DOHH2 (cell line): Measurements from ENCODE around the gene LRRC8E.

Experiments
- H3F3A ChIP-seq: fragments of 200-600 bp; sonication (generic), shearing (Covaris generic); 2 replicates; pipeline ENCODE4 v1.6.0; 2016; ENCODE audit warnings: antibody characterized with exemption, mild to moderate bottlenecking; ENCODE audit not compliant: control insufficient read depth, insufficient read depth
- H3K27ac ChIP-seq: fragments of 200-600 bp; sonication (generic); 2 replicates; pipeline ENCODE4 v1.5.1; 2014; ENCODE audit warnings: low read depth, mild to moderate bottlenecking, low read length, moderate library complexity
- H3K27me3 ChIP-seq: fragments of 200-600 bp; sonication (generic); 2 replicates; pipeline ENCODE4 v1.6.1; 2014; ENCODE audit warnings: mild to moderate bottlenecking, low read length, mixed read lengths; ENCODE audit not compliant: control insufficient read depth
- H3K36me3 ChIP-seq: fragments of 200-600 bp; sonication (generic); 2 replicates; pipeline ENCODE4 v1.6.1; 2014; ENCODE audit warnings: mild to moderate bottlenecking, low read length, moderate library complexity, mixed read lengths; ENCODE audit not compliant: control insufficient read depth
- H3K4me1 ChIP-seq: fragments of 200-600 bp; sonication (generic); 2 replicates; pipeline ENCODE4 v1.6.1; 2014; ENCODE audit warnings: mild to moderate bottlenecking, low read length, mixed read lengths; ENCODE audit not compliant: control insufficient read depth
- H3K4me2 ChIP-seq: fragments of 200-600 bp; sonication (generic); 2 replicates; pipeline ENCODE4 v1.6.0; 2014; ENCODE audit warnings: mild to moderate bottlenecking, low read length, moderate library complexity
- H3K4me3 ChIP-seq: fragments of 200-600 bp; sonication (generic); 2 replicates; pipeline ENCODE4 v1.5.1; 2014; ENCODE audit warnings: mild to moderate bottlenecking, low read length, mixed read lengths
- H3K79me2 ChIP-seq: fragments of 200-600 bp; sonication (generic); 2 replicates; pipeline ENCODE4 v1.6.1; 2014; ENCODE audit warnings: mild to moderate bottlenecking, low read length, mixed read lengths; ENCODE audit not compliant: control insufficient read depth
- H3K9me2 ChIP-seq: fragments of 200-600 bp; sonication (generic); replicated peaks from 2 replicates; pipeline ENCODE4 v1.6.1; 2014; ENCODE audit warnings: mild to moderate bottlenecking, low read length, mixed read lengths; ENCODE audit not compliant: control insufficient read depth
- H3K9me3 ChIP-seq: fragments of 200-600 bp; sonication (generic); 2 replicates; pipeline ENCODE4 v1.6.1; 2014; ENCODE audit warnings: antibody characterized with exemption, low read length, mixed read lengths; ENCODE audit not compliant: control insufficient read depth, insufficient read depth
- H4K20me1 ChIP-seq: fragments of 200-600 bp; sonication (generic); 2 replicates; pipeline ENCODE4 v1.6.0; 2014; ENCODE audit warnings: low read depth, mild to moderate bottlenecking, antibody characterized with exemption, low read length, moderate library complexity; ENCODE audit not compliant: control insufficient read depth, insufficient read depth
- CTCF ChIP-seq: fragments of 200-600 bp; sonication (generic); IDR thresholded peaks from one replicate; pipeline ENCODE4 v1.5.1; 2014; ENCODE audit warnings: antibody characterized with exemption, mild to moderate bottlenecking, low read depth, low read length; ENCODE audit not compliant: poor library complexity, severe bottlenecking
- EZH2phosphoT487 ChIP-seq: fragments of 200-600 bp; sonication (generic); IDR thresholded peaks from 2 replicates; pipeline ENCODE4 v1.6.1; 2017; ENCODE audit warnings: borderline replicate concordance, mild to moderate bottlenecking, antibody characterized with exemption, low read length, moderate library complexity, mixed read lengths

Gene LRRC8E

GRCh38 chr19:7844405-7844804 is 43.9 kb upstream of the LRRC8E start:
- Histone ChIP-seq H3K27me3 (no peaks in the 10 kb centered on the region), H3F3A (no peaks in the 10 kb centered on the region), H3K9me2 (no peaks in the 10 kb centered on the region), H3K9me3 (peaks cover 18% of the 10 kb centered on the region), H4K20me1 (no peaks in the 10 kb centered on the region), H3K4me3 (no peak overlapping the region), H3K4me1 (no peaks in the 10 kb centered on the region), H3K79me2 (no peaks in the 10 kb centered on the region), H3K4me2 (no peak overlapping the region), H3K27ac (no peak overlapping the region), H3K36me3 (no peaks in the 10 kb centered on the region)
- TF ChIP-seq CTCF (no peak), EZH2phosphoT487 (no peak)

- H4K20me1 ChIP-seq: no peaks in the 10 kb centered on the region
- TF ChIP-seq EZH2phosphoT487 (no peak), CTCF (no peak)
- H3K4me3 ChIP-seq: no peak overlapping the region
- H3K79me2 ChIP-seq: no peaks in the 10 kb centered on the region
- H3K27me3 ChIP-seq: no peaks in the 10 kb centered on the region
- no peaks in the 10 kb centered on the region for H3K36me3 ChIP-seq
- H3K4me2 ChIP-seq: no peak overlapping the region
- H3K4me1 ChIP-seq: no peaks in the 10 kb centered on the region
- no peaks in the 10 kb centered on the region for H3F3A ChIP-seq
- no peaks in the 10 kb centered on the region for H3K9me2 ChIP-seq
- H3K9me3 ChIP-seq: peaks cover 18% of the 10 kb centered on the region
- no peak overlapping the region for H3K27ac ChIP-seq
Observed at GRCh38 chr19:7844951-7845350, 43.4 kb upstream of the LRRC8E start.

- no peaks in the 10 kb centered on the region for H3K27me3 ChIP-seq
- no peaks in the 10 kb centered on the region for H3K9me2 ChIP-seq
- H3K27ac ChIP-seq: no peak overlapping the region
- H3K4me2 ChIP-seq: no peak overlapping the region
- peaks cover 18% of the 10 kb centered on the region for H3K9me3 ChIP-seq
- no peaks in the 10 kb centered on the region for H3K79me2 ChIP-seq
- no peak overlapping the region for H3K4me3 ChIP-seq
- H3K4me1 ChIP-seq: no peaks in the 10 kb centered on the region
- TF ChIP-seq EZH2phosphoT487 (no peak), CTCF (no peak)
- H3F3A ChIP-seq: no peaks in the 10 kb centered on the region
- no peaks in the 10 kb centered on the region for H4K20me1 ChIP-seq
- no peaks in the 10 kb centered on the region for H3K36me3 ChIP-seq
Observed at GRCh38 chr19:7845390-7846154, 42.7 kb upstream of the LRRC8E start.
